ENCODE measurements around the gene STK38L.

The STK38L gene

GRCh38 chr12:27246141-27246540, 2.1 kb downstream of the STK38L start:
- peaks cover 36% of the 10 kb centered on the region for H3K4me1 Mint-ChIP-seq
- peaks cover 4% of the 10 kb centered on the region for H3K36me3 Mint-ChIP-seq (ENCODE audit: low read depth)
- no peak overlapping the region for H3K27ac Mint-ChIP-seq

DNA sequence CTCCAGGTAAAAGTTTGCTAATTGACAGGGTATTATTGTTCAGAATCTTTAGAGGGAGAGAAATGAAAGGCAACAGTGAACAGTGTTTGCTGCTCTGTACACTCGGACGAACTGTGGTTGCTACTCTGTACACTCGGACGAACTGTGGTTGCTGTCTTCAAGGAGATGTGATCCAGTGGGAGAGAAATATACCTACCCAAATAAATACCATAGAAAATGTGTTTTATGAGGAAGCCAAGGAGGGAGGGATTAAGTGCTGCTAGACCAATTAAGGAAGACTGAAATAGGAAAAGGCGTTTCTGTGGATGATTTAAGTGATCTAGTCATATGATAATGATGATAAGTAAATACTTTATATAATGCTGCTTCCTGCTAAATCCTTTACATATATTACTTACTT, 2.7 kb downstream of the STK38L start:
- peaks cover 4% of the 10 kb centered on the region for H3K36me3 Mint-ChIP-seq (ENCODE audit: low read depth)
- H3K4me3 Mint-ChIP-seq = no peak overlapping the region
- H3K27ac Mint-ChIP-seq = no peak overlapping the region

More at GRCh38 chr12:27246141-27246540, 2.1 kb downstream of the STK38L start:
- DNase-seq (no peak), ATAC-seq (no peak)
- no peaks in the 10 kb centered on the region for H3K27me3 Mint-ChIP-seq
- H3K4me3 Mint-ChIP-seq = peak overlapping the region; percentile 97
- peaks cover 5% of the 10 kb centered on the region for H3K9me3 Mint-ChIP-seq

GRCh38 chr12:27252934-27253333, 8.8 kb downstream of the STK38L start:
- H3K4me1 Mint-ChIP-seq = peaks cover 29% of the 10 kb centered on the region
- H3K27ac Mint-ChIP-seq = no peak overlapping the region
- peaks cover 5% of the 10 kb centered on the region for H3K36me3 Mint-ChIP-seq (ENCODE audit: low read depth)
- DNase-seq (no peak), ATAC-seq (no peak)
- H3K27me3 Mint-ChIP-seq = no peaks in the 10 kb centered on the region
- no peak overlapping the region for H3K4me3 Mint-ChIP-seq
- H3K9me3 Mint-ChIP-seq = no peaks in the 10 kb centered on the region

More for the DNA sequence above, 2.7 kb downstream of the STK38L start:
- H3K4me1 Mint-ChIP-seq = peaks cover 36% of the 10 kb centered on the region
- H3K9me3 Mint-ChIP-seq = peaks cover 5% of the 10 kb centered on the region
- DNase-seq = no peak
- ATAC-seq = no peak
- H3K27me3 Mint-ChIP-seq = no peaks in the 10 kb centered on the region

GRCh38 chr12:27253347-27253746, 9.3 kb downstream of the STK38L start:
- Mint-ChIP-seq H3K27me3 (no peaks in the 10 kb centered on the region), H3K9me3 (no peaks in the 10 kb centered on the region), H3K36me3 (ENCODE audit: low read depth) (peaks cover 5% of the 10 kb centered on the region), H3K4me1 (peaks cover 29% of the 10 kb centered on the region), H3K4me3 (no peak overlapping the region), H3K27ac (no peak overlapping the region)
- DNase-seq = no peak
- ATAC-seq = no peak

GRCh38 chr12:27255806-27256205, 11.7 kb downstream of the STK38L start:
- Mint-ChIP-seq H3K27ac (no peak overlapping the region), H3K36me3 (ENCODE audit: low read depth) (peaks cover 14% of the 10 kb centered on the region), H3K9me3 (no peaks in the 10 kb centered on the region), H3K27me3 (no peaks in the 10 kb centered on the region), H3K4me3 (no peak overlapping the region), H3K4me1 (peaks cover 43% of the 10 kb centered on the region)
- ATAC-seq (no peak), DNase-seq (no peak)

DNA sequence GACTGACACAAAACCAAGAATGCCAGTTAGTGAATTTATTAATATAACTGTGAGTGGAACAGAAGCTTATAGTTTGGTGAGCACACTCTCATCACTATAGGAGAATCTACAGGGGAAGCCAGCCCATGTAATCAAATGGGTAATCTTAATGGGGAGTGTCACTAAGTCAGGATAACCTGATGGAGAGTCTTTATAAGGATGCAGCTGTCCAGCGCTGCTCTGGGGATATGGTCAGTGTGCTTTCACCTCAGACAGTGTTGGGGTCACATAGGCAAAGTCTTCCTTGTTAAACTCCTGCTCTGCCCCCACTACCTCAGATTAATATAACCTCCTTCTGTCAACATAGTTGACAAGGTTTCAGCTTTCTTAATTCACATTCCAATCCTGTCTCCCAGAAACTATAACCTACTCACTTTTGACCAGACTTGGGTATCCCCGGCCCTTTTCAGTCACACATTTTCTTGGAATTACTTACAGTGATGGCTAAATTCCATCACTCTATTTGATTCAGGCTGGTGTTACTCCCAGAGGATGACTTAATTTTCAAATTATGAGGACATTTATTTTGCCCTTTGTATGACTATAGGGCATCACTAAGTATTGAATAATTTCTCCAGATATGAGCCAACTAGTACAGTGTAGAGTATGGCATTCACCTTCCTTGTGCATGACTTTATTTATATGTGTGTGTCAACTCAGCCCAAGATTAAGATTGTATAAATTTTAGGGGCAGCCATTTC, 13.2 kb downstream of the STK38L start:
- no peak overlapping the region for H3K4me3 Mint-ChIP-seq

GRCh38 chr12:27260746-27261145, 16.7 kb downstream of the STK38L start:
- H3K36me3 Mint-ChIP-seq (ENCODE audit: low read depth) = peaks cover 27% of the 10 kb centered on the region
- peaks cover 28% of the 10 kb centered on the region for H3K4me1 Mint-ChIP-seq
- no peaks in the 10 kb centered on the region for H3K9me3 Mint-ChIP-seq
- H3K27ac Mint-ChIP-seq = no peak overlapping the region
- H3K27me3 Mint-ChIP-seq = no peaks in the 10 kb centered on the region
- ATAC-seq = no peak
- DNase-seq = no peak
- H3K4me3 Mint-ChIP-seq = no peak overlapping the region

More for the DNA sequence above, 13.2 kb downstream of the STK38L start:
- H3K36me3 Mint-ChIP-seq (ENCODE audit: low read depth) = peaks cover 18% of the 10 kb centered on the region
- no peaks in the 10 kb centered on the region for H3K9me3 Mint-ChIP-seq
- H3K4me1 Mint-ChIP-seq = peaks cover 49% of the 10 kb centered on the region
- H3K27ac Mint-ChIP-seq = no peak overlapping the region
- ATAC-seq (no peak), DNase-seq (no peak)
- no peaks in the 10 kb centered on the region for H3K27me3 Mint-ChIP-seq

GRCh38 chr12:27261866-27262265, 17.8 kb downstream of the STK38L start:
- Mint-ChIP-seq H3K36me3 (ENCODE audit: low read depth) (peaks cover 29% of the 10 kb centered on the region), H3K27me3 (no peaks in the 10 kb centered on the region), H3K9me3 (peaks cover 4% of the 10 kb centered on the region), H3K4me3 (no peak overlapping the region), H3K27ac (no peak overlapping the region), H3K4me1 (peaks cover 23% of the 10 kb centered on the region)
- no peak for DNase-seq
- no peak for ATAC-seq

GRCh38 chr12:27270148-27270547, 26.1 kb downstream of the STK38L start:
- no peak overlapping the region for H3K27ac Mint-ChIP-seq
- no peaks in the 10 kb centered on the region for H3K27me3 Mint-ChIP-seq
- peaks cover 24% of the 10 kb centered on the region for H3K36me3 Mint-ChIP-seq (ENCODE audit: low read depth)
- peaks cover 10% of the 10 kb centered on the region for H3K4me1 Mint-ChIP-seq
- no peak for DNase-seq
- no peak overlapping the region for H3K4me3 Mint-ChIP-seq
- peaks cover 13% of the 10 kb centered on the region for H3K9me3 Mint-ChIP-seq
- no peak for ATAC-seq

DNA sequence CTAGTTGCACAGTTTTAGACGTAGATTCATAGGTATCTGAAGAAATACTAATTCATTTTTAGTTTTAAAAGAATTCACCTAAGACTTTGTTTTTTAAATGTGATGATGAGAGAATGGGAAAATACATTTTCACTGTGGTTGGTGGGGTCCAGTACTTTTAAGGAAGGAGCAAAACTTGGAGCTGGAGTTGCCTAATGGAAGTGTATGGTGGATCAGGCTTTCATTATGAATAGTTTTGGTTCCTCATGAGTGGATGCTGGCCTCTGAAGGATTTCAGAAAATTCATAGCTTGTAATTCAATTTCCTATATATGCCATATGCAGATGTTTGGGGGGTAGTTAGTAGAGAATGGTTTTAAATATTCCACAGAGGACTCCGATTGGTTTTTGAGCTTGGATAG, 27.1 kb downstream of the STK38L start:
- Mint-ChIP-seq H3K36me3 (ENCODE audit: low read depth) (peaks cover 22% of the 10 kb centered on the region), H3K27ac (no peak overlapping the region), H3K9me3 (peaks cover 12% of the 10 kb centered on the region), H3K27me3 (no peaks in the 10 kb centered on the region), H3K4me1 (peaks cover 12% of the 10 kb centered on the region), H3K4me3 (no peak overlapping the region)
- DNase-seq (no peak), ATAC-seq (no peak)

DNA sequence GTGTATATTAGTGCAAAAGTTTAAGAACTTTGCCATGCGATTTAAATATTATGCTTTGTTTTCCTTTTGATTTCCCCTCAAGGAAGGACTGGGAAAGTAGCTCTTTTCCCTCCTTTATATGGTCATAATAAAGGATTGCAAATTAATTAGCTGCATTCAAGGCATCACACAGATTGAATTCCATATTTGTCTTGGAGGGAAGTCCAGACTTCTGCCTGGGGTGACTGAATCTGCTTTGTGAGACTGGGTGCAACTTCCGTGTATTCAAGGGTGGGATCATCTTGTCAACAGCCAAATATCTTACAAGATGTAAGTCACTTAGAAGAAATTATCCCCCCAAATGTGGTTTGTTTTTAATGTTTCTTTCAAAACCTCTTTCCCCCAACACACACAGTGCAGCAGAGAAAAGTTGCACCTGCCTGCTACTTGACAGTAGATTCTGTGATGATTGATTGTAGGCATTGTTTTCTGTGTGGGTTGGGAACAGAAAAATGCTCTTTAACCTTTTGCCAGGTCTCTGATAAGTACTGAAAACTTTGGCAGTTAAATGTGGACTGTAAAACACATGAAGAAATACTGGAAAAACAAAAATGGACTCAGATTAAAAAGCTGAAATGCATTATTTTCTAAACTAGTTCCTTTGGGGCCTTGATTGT, 28.4 kb downstream of the STK38L start:
- Mint-ChIP-seq H3K27ac (no peak overlapping the region), H3K36me3 (ENCODE audit: low read depth) (peaks cover 15% of the 10 kb centered on the region), H3K4me1 (peaks cover 16% of the 10 kb centered on the region), H3K4me3 (no peak overlapping the region), H3K27me3 (no peaks in the 10 kb centered on the region), H3K9me3 (peaks cover 6% of the 10 kb centered on the region)
- no peak for DNase-seq
- no peak for ATAC-seq

- Mint-ChIP-seq H3K9me3 (peaks cover under 1% of the 10 kb centered on the region), H3K4me3 (no peak overlapping the region), H3K27me3 (no peaks in the 10 kb centered on the region), H3K4me1 (peaks cover 22% of the 10 kb centered on the region), H3K36me3 (ENCODE audit: low read depth) (peaks cover 11% of the 10 kb centered on the region), H3K27ac (no peak overlapping the region)
- no peak for DNase-seq
- no peak for ATAC-seq
Observed at GRCh38 chr12:27273114-27273513, 29.0 kb downstream of the STK38L start.

DNA sequence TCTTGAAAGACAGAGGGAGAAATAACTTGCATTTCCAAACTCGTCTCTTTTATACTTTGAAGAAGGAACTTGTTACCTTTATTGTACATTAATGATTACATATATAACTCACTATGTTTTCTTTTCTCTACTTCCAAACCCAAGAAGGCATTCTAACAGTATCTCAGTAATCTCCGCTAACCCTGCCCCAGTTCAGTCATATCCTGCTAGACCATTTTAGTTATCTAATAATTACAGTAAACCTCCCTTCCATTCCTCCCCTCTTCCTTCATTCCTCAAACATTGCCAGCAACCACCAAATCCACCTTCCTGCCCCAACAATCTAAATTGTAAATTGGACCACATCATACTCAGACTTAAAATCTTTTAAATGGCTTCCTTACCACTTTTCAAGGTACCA, 30.6 kb downstream of the STK38L start:
- H3K27me3 Mint-ChIP-seq = no peaks in the 10 kb centered on the region
- DNase-seq (no peak), ATAC-seq (no peak)
- no peaks in the 10 kb centered on the region for H3K9me3 Mint-ChIP-seq
- H3K4me1 Mint-ChIP-seq = peaks cover 37% of the 10 kb centered on the region
- H3K4me3 Mint-ChIP-seq = no peak overlapping the region
- no peak overlapping the region for H3K27ac Mint-ChIP-seq
- peaks cover 8% of the 10 kb centered on the region for H3K36me3 Mint-ChIP-seq (ENCODE audit: low read depth)

GRCh38 chr12:27276275-27276674, 32.2 kb downstream of the STK38L start:
- no peaks in the 10 kb centered on the region for H3K27me3 Mint-ChIP-seq
- peaks cover 6% of the 10 kb centered on the region for H3K36me3 Mint-ChIP-seq (ENCODE audit: low read depth)
- H3K4me3 Mint-ChIP-seq = no peak overlapping the region
- ATAC-seq (no peak), DNase-seq (no peak)
- H3K9me3 Mint-ChIP-seq = no peaks in the 10 kb centered on the region
- peaks cover 44% of the 10 kb centered on the region for H3K4me1 Mint-ChIP-seq
- H3K27ac Mint-ChIP-seq = no peak overlapping the region

GRCh38 chr12:27277846-27278260, 33.8 kb downstream of the STK38L start:
- H3K27ac Mint-ChIP-seq = no peak overlapping the region
- peaks cover 5% of the 10 kb centered on the region for H3K36me3 Mint-ChIP-seq (ENCODE audit: low read depth)
- H3K27me3 Mint-ChIP-seq = no peaks in the 10 kb centered on the region
- DNase-seq (peak; percentile 16), ATAC-seq (peak; percentile 97)
- H3K4me1 Mint-ChIP-seq = peaks cover 35% of the 10 kb centered on the region
- H3K4me3 Mint-ChIP-seq = no peak overlapping the region
- H3K9me3 Mint-ChIP-seq = no peaks in the 10 kb centered on the region
